A549 (cell line): Measurements from ENCODE around the gene PSPN. TPM values are rescaled to one million over a fixed set of nuclear protein-coding genes. Genes with fewer than 3 reads are reported as not detected.

Experiments
- ATAC-seq, 2 experiments: fragments of 200-7000 bp in 1 of 2; fragments of >200 bp in 1 of 2; cut with Nextera tagmentation in 1 of 2; cut with Tn5 transposase in 1 of 2; 3 replicates each; pipeline versions ENCODE4 v1.8.0 to v1.9.1; 2018 to 2020; ENCODE audit warnings: mild to moderate bottlenecking in 1 of 2, moderate library complexity in 1 of 2
- CTCF ChIA-PET: fragments of 300-600 bp; sonication (Branson Sonifier 250); formaldehyde crosslinking; extraction: SDS; loops from one replicate; lab custom pipeline; 2021; ENCODE audit warnings: antibody characterized with exemption, inconsistent platforms; lab: Yijun Ruan, JAX
- POLR2A ChIA-PET: fragments of 350-600 bp; formaldehyde crosslinking; extraction: SDS; loops from one replicate; lab custom pipeline; 2021; ENCODE audit warnings: antibody characterized with exemption, inconsistent platforms; lab: Yijun Ruan, JAX
- DNase-seq, 2 experiments: peaks; one replicate each; pipeline versions ENCODE4 v3.0.0 to v3.0.0-alpha.2; 2011 to 2016; ENCODE audit warnings: low read depth in 1 of 2, low spot score in 1 of 2
- FAIRE-seq: peaks from 2 replicates; lab custom pipeline; 2011; peaks lifted over from hg19 to GRCh38; lab: Jason Lieb, UNC
- H3K27ac ChIP-seq, 2 experiments: fragments of >200 bp; sonication (Bioruptor Twin); formaldehyde crosslinking; 3 replicates each; pipeline ENCODE4 v1.5.1; 2016 to 2017
- H3K4me1 ChIP-seq: fragments of >200 bp; sonication (Bioruptor Twin); formaldehyde crosslinking; 3 replicates; pipeline ENCODE4 v1.6.1; 2016
- H3K4me2 ChIP-seq: fragments of >200 bp; sonication (Bioruptor Twin); formaldehyde crosslinking; 3 replicates; pipeline ENCODE4 v1.6.1; 2016
- H3K4me3 ChIP-seq: fragments of >200 bp; sonication (Bioruptor Twin); formaldehyde crosslinking; 3 replicates; pipeline ENCODE4 v1.5.1; 2016
- H3K9me3 ChIP-seq: fragments of >200 bp; sonication (Bioruptor Twin); formaldehyde crosslinking; 3 replicates; pipeline ENCODE4 v1.6.1; 2016
- CBX2 ChIP-seq: fragments of 200-600 bp; sonication (generic); IDR thresholded peaks from 2 replicates; pipeline ENCODE4 v1.6.1; 2016; ENCODE audit warnings: low read depth, mild to moderate bottlenecking, borderline replicate concordance
- CHD4 ChIP-seq: fragments of 200-600 bp; sonication (generic); IDR thresholded peaks from 2 replicates; pipeline ENCODE4 v1.6.1; 2016; ENCODE audit warnings: antibody characterized with exemption, mild to moderate bottlenecking, borderline replicate concordance
- EP300 ChIP-seq, 2 experiments: fragments of >200 bp; sonication (Bioruptor Twin); formaldehyde crosslinking; IDR thresholded peaks; 2 replicates in 1 of 2; 3 replicates in 1 of 2; pipeline ENCODE4 v1.6.1; 2016 to 2017
- ESRRA ChIP-seq: fragments of 150-350 bp; IDR thresholded peaks from 2 replicates; pipeline ENCODE4 v1.6.1; 2014; ENCODE audit warnings: mild to moderate bottlenecking, low read length, borderline replicate concordance
- FOSL2 ChIP-seq, 2 experiments: fragments of 450-650 bp in 1 of 2; fragments of >200 bp in 1 of 2; sonication (Bioruptor Twin) in 1 of 2; formaldehyde crosslinking; IDR thresholded peaks; 2 replicates each; pipeline versions ENCODE4 v1.5.0 to v1.6.1; 2016 to 2020; ENCODE audit warnings: mild to moderate bottlenecking in 1 of 2, moderate library complexity in 1 of 2
- GATA3 ChIP-seq: IDR thresholded peaks from 2 replicates; pipeline ENCODE4 v1.6.1; 2012; ENCODE audit warnings: borderline replicate concordance
- HDAC2 ChIP-seq: fragments of 200-600 bp; sonication (generic); IDR thresholded peaks from 2 replicates; pipeline ENCODE4 v1.6.1; 2016
- HEYL ChIP-seq: fragments of 250-450 bp; sonication (Bioruptor Pico); IDR thresholded peaks from 2 replicates; pipeline ENCODE4 v1.8.0; 2021; ENCODE audit warnings: mild to moderate bottlenecking, moderate library complexity
- HOXB5 ChIP-seq: fragments of 250-450 bp; sonication (Bioruptor Pico); IDR thresholded peaks from 2 replicates; pipeline ENCODE4 v1.5.0; 2020; ENCODE audit warnings: mild to moderate bottlenecking, moderate library complexity
- KDM1A ChIP-seq: fragments of 200-600 bp; sonication (generic); IDR thresholded peaks from 2 replicates; pipeline ENCODE4 v1.6.1; 2016; ENCODE audit warnings: low read depth, mild to moderate bottlenecking
- KDM5A ChIP-seq: fragments of 200-600 bp; sonication (generic); IDR thresholded peaks from 2 replicates; pipeline ENCODE4 v1.6.1; 2016; ENCODE audit warnings: antibody characterized with exemption, mild to moderate bottlenecking
- MAZ ChIP-seq: fragments of 150-350 bp; IDR thresholded peaks from 2 replicates; pipeline ENCODE4 v1.6.1; 2014; ENCODE audit warnings: antibody characterized with exemption, low read depth, low read length, borderline replicate concordance
- NPAS2 ChIP-seq: fragments of 250-450 bp; sonication (Bioruptor Pico); IDR thresholded peaks from 2 replicates; pipeline ENCODE4 v1.8.0; 2022; ENCODE audit warnings: mild to moderate bottlenecking, moderate library complexity, borderline replicate concordance
- PHF8 ChIP-seq: fragments of 200-600 bp; sonication (generic); IDR thresholded peaks from 2 replicates; pipeline ENCODE4 v1.6.1; 2016; ENCODE audit warnings: low read depth, mild to moderate bottlenecking, antibody characterized with exemption, moderate library complexity, borderline replicate concordance
- POLR2A ChIP-seq: IDR thresholded peaks from 2 replicates; pipeline ENCODE4 v1.6.1; 2012; ENCODE audit warnings: mild to moderate bottlenecking, low read length
- POLR2AphosphoS2 ChIP-seq: conservative IDR thresholded peaks from 2 replicates; pipeline ENCODE4 v1.6.1; 2012; ENCODE audit warnings: low read length, improper control_type of control experiment, inconsistent platforms
- RAD21 ChIP-seq, 2 experiments: fragments of >200 bp in 1 of 2; sonication (Bioruptor Twin) in 1 of 2; formaldehyde crosslinking in 1 of 2; IDR thresholded peaks in 1 of 2; conservative IDR thresholded peaks in 1 of 2; 2 replicates in 1 of 2; 3 replicates in 1 of 2; pipeline ENCODE4 v1.6.1; 2012 to 2018; ENCODE audit warnings: inconsistent platforms in 1 of 2
- SMC3 ChIP-seq: fragments of >200 bp; sonication (Bioruptor Twin); formaldehyde crosslinking; IDR thresholded peaks from 3 replicates; pipeline ENCODE4 v1.6.1; 2018; ENCODE audit warnings: inconsistent platforms
- TP53 ChIP-seq: fragments of 250-450 bp; sonication (Bioruptor Pico); IDR thresholded peaks from 2 replicates; pipeline ENCODE4 v1.5.0; 2021; ENCODE audit warnings: mild to moderate bottlenecking, moderate library complexity
- ZFP36 ChIP-seq: fragments of 450-650 bp; IDR thresholded peaks from 2 replicates; pipeline ENCODE4 v1.6.1; 2014; ENCODE audit warnings: borderline replicate concordance; ENCODE audit not compliant: partially characterized antibody
- ZSCAN20 ChIP-seq: fragments of 250-450 bp; sonication (Bioruptor Pico); IDR thresholded peaks from 2 replicates; pipeline ENCODE4 v1.8.0; 2022; ENCODE audit warnings: mild to moderate bottlenecking, moderate library complexity
- WGBS: methylation state at CpG from one replicate; pipeline ENCODE4 v1.1.6; 2017; ENCODE audit errors: missing lambda C conversion rate; 5-methylcytosine and 5-hydroxymethylcytosine counted together
- polyA plus RNA-seq, 4 experiments: library from polyadenylated mRNA; depleted of rRNA in 3 of 4; stranded (reverse); fragments of >200 nt; fragmentation: RNase III in 1 of 4; extraction: RNeasy Plus Mini Kit Qiagen cat#74134 plus additional on column Dnase treatment in 1 of 4; gene quantifications; 2 replicates in 3 of 4; 3 replicates in 1 of 4; pipeline ENCODE4 v1.2.3, GENCODE V29; 2011 to 2017
- TF ChIP-seq, protein P1 (sequence below): fragments of 150-350 bp; IDR thresholded peaks from 2 replicates; pipeline ENCODE4 v1.6.1; 2014; ENCODE audit warnings: low read depth, mild to moderate bottlenecking, low read length
- TF ChIP-seq, protein P2 (sequence below): IDR thresholded peaks from 2 replicates; pipeline ENCODE4 v1.6.1; 2012; ENCODE audit warnings: low read depth, borderline replicate concordance
- TF ChIP-seq, protein P3 (sequence below): fragments of >200 bp; sonication (Bioruptor Twin); formaldehyde crosslinking; IDR thresholded peaks from 3 replicates; pipeline ENCODE4 v1.5.1; 2016
- TF ChIP-seq, protein P4 (sequence below): fragments of 200-600 bp; sonication (generic); IDR thresholded peaks from 2 replicates; pipeline ENCODE4 v1.6.1; 2016; ENCODE audit warnings: antibody characterized with exemption, mild to moderate bottlenecking, moderate library complexity

PSPN gene
- polyA plus RNA-seq, 2 of the 4 experiments (the other 2 are of a cell fraction), result 0.34 to 0.71 TPM

DNA sequence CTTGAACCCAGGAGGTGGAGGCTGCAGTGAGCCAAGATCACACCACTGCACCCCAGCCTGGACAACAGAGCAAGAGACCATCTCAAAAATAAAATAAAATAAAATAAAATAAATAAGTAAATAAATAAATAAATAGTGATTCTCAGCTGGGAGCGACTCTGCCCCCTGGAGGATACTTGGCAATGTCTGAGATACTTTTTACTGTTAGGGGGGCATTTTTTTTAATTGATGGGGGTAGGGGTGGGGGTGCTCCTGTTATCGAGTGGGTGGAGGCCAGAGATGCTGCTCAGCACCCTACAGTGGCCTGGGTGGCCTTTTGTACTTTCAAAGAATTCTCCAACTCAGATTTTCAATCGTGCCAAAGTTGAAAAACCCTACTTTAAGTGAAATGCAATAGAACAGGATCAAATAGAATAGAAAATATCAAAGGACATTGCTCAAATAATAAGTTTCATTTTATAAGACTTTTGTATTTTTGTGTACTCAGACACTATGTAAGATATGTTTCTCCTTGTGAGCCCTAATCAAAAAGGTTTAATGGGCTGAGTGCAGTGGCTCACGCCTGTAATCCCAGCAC is 21.5 kb downstream of the PSPN start:
- Histone ChIP-seq H3K9me3 (no peaks in the 10 kb centered on the region), H3K4me2 (no peak overlapping the region), H3K4me3 (no peak overlapping the region), H3K27ac (no peak overlapping the region), H3K4me1 (0 out of 3 replicates have a peak, but pooled peaks cover 4% of the 10 kb centered on the region)
- CTCF ChIA-PET, result interaction anchor here (0.8 to 2.1 kb wide), 6 partner anchors 9 to 306 kb away, joined by 3 to 7 read pairs (median 4); no protein-coding TSS in a partner anchor
- TF ChIP-seq, protein P1, sequence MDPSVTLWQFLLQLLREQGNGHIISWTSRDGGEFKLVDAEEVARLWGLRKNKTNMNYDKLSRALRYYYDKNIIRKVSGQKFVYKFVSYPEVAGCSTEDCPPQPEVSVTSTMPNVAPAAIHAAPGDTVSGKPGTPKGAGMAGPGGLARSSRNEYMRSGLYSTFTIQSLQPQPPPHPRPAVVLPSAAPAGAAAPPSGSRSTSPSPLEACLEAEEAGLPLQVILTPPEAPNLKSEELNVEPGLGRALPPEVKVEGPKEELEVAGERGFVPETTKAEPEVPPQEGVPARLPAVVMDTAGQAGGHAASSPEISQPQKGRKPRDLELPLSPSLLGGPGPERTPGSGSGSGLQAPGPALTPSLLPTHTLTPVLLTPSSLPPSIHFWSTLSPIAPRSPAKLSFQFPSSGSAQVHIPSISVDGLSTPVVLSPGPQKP, result no peak
- no peak for TF ChIP-seq EP300 (IDR thresholded peaks at IDR 0.05)
- TF ChIP-seq MAZ, result no peak
- TF ChIP-seq RAD21 (conservative IDR thresholded peaks at IDR 0.05 in 1 of 2, IDR thresholded peaks at IDR 0.05 in 1 of 2), result peak; percentile 43 to 46; a peak in 4 of 5 replicates
- no peak for TF ChIP-seq POLR2AphosphoS2
- no peak for TF ChIP-seq GATA3
- TF ChIP-seq HEYL, result no peak
- TF ChIP-seq KDM5A, result no peak
- no peak for TF ChIP-seq POLR2A
- TF ChIP-seq, protein P2, sequence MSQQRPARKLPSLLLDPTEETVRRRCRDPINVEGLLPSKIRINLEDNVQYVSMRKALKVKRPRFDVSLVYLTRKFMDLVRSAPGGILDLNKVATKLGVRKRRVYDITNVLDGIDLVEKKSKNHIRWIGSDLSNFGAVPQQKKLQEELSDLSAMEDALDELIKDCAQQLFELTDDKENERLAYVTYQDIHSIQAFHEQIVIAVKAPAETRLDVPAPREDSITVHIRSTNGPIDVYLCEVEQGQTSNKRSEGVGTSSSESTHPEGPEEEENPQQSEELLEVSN, result no peak
- TF ChIP-seq, protein P3, sequence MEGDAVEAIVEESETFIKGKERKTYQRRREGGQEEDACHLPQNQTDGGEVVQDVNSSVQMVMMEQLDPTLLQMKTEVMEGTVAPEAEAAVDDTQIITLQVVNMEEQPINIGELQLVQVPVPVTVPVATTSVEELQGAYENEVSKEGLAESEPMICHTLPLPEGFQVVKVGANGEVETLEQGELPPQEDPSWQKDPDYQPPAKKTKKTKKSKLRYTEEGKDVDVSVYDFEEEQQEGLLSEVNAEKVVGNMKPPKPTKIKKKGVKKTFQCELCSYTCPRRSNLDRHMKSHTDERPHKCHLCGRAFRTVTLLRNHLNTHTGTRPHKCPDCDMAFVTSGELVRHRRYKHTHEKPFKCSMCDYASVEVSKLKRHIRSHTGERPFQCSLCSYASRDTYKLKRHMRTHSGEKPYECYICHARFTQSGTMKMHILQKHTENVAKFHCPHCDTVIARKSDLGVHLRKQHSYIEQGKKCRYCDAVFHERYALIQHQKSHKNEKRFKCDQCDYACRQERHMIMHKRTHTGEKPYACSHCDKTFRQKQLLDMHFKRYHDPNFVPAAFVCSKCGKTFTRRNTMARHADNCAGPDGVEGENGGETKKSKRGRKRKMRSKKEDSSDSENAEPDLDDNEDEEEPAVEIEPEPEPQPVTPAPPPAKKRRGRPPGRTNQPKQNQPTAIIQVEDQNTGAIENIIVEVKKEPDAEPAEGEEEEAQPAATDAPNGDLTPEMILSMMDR, result peak; percentile 55
- TF ChIP-seq HOXB5 (CRISPR knock-in tag), result no peak
- TF ChIP-seq CHD4, result no peak
- TF ChIP-seq, protein P4, sequence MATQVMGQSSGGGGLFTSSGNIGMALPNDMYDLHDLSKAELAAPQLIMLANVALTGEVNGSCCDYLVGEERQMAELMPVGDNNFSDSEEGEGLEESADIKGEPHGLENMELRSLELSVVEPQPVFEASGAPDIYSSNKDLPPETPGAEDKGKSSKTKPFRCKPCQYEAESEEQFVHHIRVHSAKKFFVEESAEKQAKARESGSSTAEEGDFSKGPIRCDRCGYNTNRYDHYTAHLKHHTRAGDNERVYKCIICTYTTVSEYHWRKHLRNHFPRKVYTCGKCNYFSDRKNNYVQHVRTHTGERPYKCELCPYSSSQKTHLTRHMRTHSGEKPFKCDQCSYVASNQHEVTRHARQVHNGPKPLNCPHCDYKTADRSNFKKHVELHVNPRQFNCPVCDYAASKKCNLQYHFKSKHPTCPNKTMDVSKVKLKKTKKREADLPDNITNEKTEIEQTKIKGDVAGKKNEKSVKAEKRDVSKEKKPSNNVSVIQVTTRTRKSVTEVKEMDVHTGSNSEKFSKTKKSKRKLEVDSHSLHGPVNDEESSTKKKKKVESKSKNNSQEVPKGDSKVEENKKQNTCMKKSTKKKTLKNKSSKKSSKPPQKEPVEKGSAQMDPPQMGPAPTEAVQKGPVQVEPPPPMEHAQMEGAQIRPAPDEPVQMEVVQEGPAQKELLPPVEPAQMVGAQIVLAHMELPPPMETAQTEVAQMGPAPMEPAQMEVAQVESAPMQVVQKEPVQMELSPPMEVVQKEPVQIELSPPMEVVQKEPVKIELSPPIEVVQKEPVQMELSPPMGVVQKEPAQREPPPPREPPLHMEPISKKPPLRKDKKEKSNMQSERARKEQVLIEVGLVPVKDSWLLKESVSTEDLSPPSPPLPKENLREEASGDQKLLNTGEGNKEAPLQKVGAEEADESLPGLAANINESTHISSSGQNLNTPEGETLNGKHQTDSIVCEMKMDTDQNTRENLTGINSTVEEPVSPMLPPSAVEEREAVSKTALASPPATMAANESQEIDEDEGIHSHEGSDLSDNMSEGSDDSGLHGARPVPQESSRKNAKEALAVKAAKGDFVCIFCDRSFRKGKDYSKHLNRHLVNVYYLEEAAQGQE, result no peak
- TF ChIP-seq SMC3, result peak; percentile 53; the same call in 2 of the 3 replicates
- TF ChIP-seq ZSCAN20, result no peak
- no peak for TF ChIP-seq TP53 (CRISPR knock-in tag)
- 29% methylated on average over 4 of the region's 4 CpGs for WGBS
- DNase-seq (no peak), ATAC-seq (0 out of 6 replicates have a peak, but pooled peaks of 1 of the 2 experiments have one; percentile 27), FAIRE-seq (no peak)
- POLR2A ChIA-PET, result no interaction called here

DNA sequence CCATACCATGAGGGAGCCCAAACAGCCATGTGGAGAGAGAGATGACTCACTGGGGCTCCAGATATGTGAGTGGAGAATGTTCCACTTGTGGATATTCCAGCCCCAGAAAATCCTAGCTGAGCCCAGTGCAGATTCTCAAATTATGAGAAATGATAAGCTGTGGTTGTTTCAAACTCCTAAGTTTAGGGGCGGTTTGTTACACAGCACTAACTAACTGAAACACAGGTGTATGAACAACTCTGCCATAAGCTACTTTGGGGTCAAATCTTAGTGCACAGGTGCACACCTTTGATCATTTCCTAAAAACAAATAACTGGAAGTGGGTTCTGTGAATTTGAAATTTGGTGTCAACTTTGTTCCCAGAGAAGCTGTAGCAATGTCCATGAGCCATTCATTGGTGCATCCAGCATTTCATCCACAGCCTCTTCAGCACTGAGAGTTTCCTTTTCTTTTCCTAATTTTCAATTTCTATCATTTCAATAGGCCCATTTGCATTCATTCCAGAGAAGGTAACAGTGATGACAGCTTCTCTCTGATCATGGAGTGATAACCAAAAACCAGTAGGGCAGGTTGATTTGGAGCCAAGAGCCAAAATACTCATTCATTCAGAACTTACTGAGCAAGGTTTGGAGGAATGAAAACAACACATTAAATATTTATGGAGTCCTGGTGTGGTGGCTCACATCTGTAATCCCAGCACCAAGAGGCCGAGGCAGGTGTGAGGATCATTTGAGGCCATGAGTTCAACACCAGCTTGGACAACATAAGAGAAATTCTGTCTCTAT is 23.2 kb downstream of the PSPN start:
- Histone ChIP-seq H3K4me2 (no peak overlapping the region), H3K9me3 (no peaks in the 10 kb centered on the region), H3K4me3 (no peak overlapping the region), H3K27ac (no peak overlapping the region), H3K4me1 (0 out of 3 replicates have a peak, but pooled peaks cover 4% of the 10 kb centered on the region)
- ChIA-PET POLR2A (no interaction called here), CTCF (interaction anchor here (0.6 to 2.1 kb wide), 7 partner anchors 85 to 549 kb away, joined by 3 to 7 read pairs (median 3); no protein-coding TSS in a partner anchor)
- ATAC-seq (no peak), DNase-seq (no peak), FAIRE-seq (no peak)
- WGBS, result 47% methylated on average over 2 of the region's 2 CpGs
- TF ChIP-seq HDAC2, result no peak
- no peak for TF ChIP-seq NPAS2 (CRISPR knock-in tag)
- no peak for TF ChIP-seq KDM5A
- no peak for TF ChIP-seq ESRRA
- no peak for TF ChIP-seq HEYL
- no peak for TF ChIP-seq KDM1A
- no peak for TF ChIP-seq FOSL2 (IDR thresholded peaks at IDR 0.05)
- no peak for TF ChIP-seq FOSL2 (CRISPR knock-in tag; IDR thresholded peaks at IDR 0.05)
- TF ChIP-seq, protein P3, result no peak
- no peak for TF ChIP-seq ZFP36
- no peak for TF ChIP-seq PHF8
- TF ChIP-seq CBX2, result no peak
- TF ChIP-seq SMC3, result no peak
